IMR-90 (cell line): ENCODE measurements around the gene PPP3CA. TPM values are rescaled to one million over a fixed set of nuclear protein-coding genes. Genes with fewer than 3 reads are reported as not detected.

Experiments used
- ATAC-seq: fragments of 200-7000 bp; cut with Tn5 transposase; 2 replicates; pipeline ENCODE4 v1.9.1; 2020; ENCODE audit warnings: low read depth, mild to moderate bottlenecking, moderate library complexity
- BruUV-seq: library from RNA; stranded (reverse); fragments of 400-500 nt; replicated peaks from 2 replicates; lab custom pipeline; 2021; lab: Mats Ljungman, UMichigan
- CTCF ChIA-PET: fragments of 300-600 bp; formaldehyde crosslinking; extraction: SDS; loops from one replicate; lab custom pipeline; 2021; ENCODE audit warnings: antibody characterized with exemption; lab: Yijun Ruan, JAX
- POLR2A ChIA-PET: fragments of 300-600 bp; sonication (Branson Sonifier 250); formaldehyde crosslinking; loops from one replicate; lab custom pipeline; 2022; ENCODE audit warnings: antibody characterized with exemption; ENCODE audit not compliant: unreplicated experiment; lab: Charles Lee
- DNase-seq: peaks from one replicate; pipeline ENCODE4 v3.0.0; 2013
- H2AFZ ChIP-seq: replicated peaks from 2 replicates; pipeline ENCODE3; 2013; ENCODE audit warnings: low read length, mild to moderate bottlenecking; ENCODE audit not compliant: poor library complexity
- H2AK5ac ChIP-seq: 2 replicates; pipeline ENCODE4 v1.6.1; 2013; ENCODE audit warnings: low read depth, low read length, inconsistent platforms
- H2AK9ac ChIP-seq: replicated peaks from 2 replicates; pipeline ENCODE3; 2013; ENCODE audit warnings: mild to moderate bottlenecking, low read depth, low read length, moderate library complexity; ENCODE audit not compliant: poor library complexity
- H2BK120ac ChIP-seq: 2 replicates; pipeline ENCODE4 v1.6.1; 2013; ENCODE audit warnings: low read depth, low read length, inconsistent platforms
- H2BK15ac ChIP-seq: 3 replicates; pipeline ENCODE4 v1.6.1; 2013; ENCODE audit warnings: low read depth, low read length, inconsistent platforms
- H2BK20ac ChIP-seq: 2 replicates; pipeline ENCODE4 v1.6.1; 2013; ENCODE audit warnings: low read depth, mild to moderate bottlenecking, inconsistent platforms, low read length, moderate library complexity
- H2BK5ac ChIP-seq: 2 replicates; pipeline ENCODE4 v1.6.1; 2013; ENCODE audit warnings: mild to moderate bottlenecking, low read depth, low read length, inconsistent platforms; ENCODE audit not compliant: poor library complexity, severe bottlenecking
- H3K14ac ChIP-seq: replicated peaks from 2 replicates; pipeline ENCODE4 v1.6.1; 2013; ENCODE audit warnings: low read depth, low read length, inconsistent platforms
- H3K18ac ChIP-seq: 2 replicates; pipeline ENCODE4 v1.6.1; 2013; ENCODE audit warnings: low read depth, low read length, control low read depth
- H3K23ac ChIP-seq: 2 replicates; pipeline ENCODE4 v1.6.1; 2013; ENCODE audit warnings: low read depth, low read length, inconsistent platforms
- H3K27ac ChIP-seq: 2 replicates; pipeline ENCODE4 v1.5.1; 2013; ENCODE audit warnings: mild to moderate bottlenecking, control low read depth, low read length; ENCODE audit not compliant: insufficient read depth
- H3K27me3 ChIP-seq: 2 replicates; pipeline ENCODE4 v1.6.1; 2013; ENCODE audit warnings: low read length; ENCODE audit not compliant: control insufficient read depth, insufficient read depth
- H3K36me3 ChIP-seq: 2 replicates; pipeline ENCODE4 v1.6.1; 2013; ENCODE audit warnings: low read length, mixed read lengths; ENCODE audit not compliant: control insufficient read depth, insufficient read depth
- H3K4ac ChIP-seq: 2 replicates; pipeline ENCODE4 v1.6.1; 2013; ENCODE audit warnings: low read depth, low read length, inconsistent platforms
- H3K4me1 ChIP-seq: 2 replicates; pipeline ENCODE4 v1.6.1; 2013; ENCODE audit warnings: low read length, mixed read lengths; ENCODE audit not compliant: control insufficient read depth, insufficient read depth
- H3K4me2 ChIP-seq: 2 replicates; pipeline ENCODE4 v1.6.1; 2013; ENCODE audit warnings: low read depth, mild to moderate bottlenecking, control low read depth, low read length, moderate library complexity
- H3K4me3 ChIP-seq: 2 replicates; pipeline ENCODE4 v1.5.1; 2013; ENCODE audit warnings: low read depth, mild to moderate bottlenecking, control low read depth, low read length, moderate library complexity; ENCODE audit not compliant: insufficient read depth
- H3K56ac ChIP-seq: 2 replicates; pipeline ENCODE4 v1.6.1; 2013; ENCODE audit warnings: low read length, inconsistent platforms; ENCODE audit not compliant: insufficient read depth; ENCODE audit errors: extremely low read depth
- H3K79me1 ChIP-seq, 2 experiments: 2 replicates each; pipeline ENCODE4 v1.6.1; 2013; ENCODE audit warnings: low read length in 2 of 2, inconsistent platforms in 1 of 2, low read depth in 1 of 2
- H3K9ac ChIP-seq: 2 replicates; pipeline ENCODE4 v1.6.1; 2013; ENCODE audit warnings: low read depth, low read length, control low read depth
- H3K9me1 ChIP-seq: 2 replicates; pipeline ENCODE4 v1.6.1; 2013; ENCODE audit warnings: low read length, inconsistent platforms; ENCODE audit not compliant: insufficient read depth
- H3K9me3 ChIP-seq: 2 replicates; pipeline ENCODE4 v1.6.1; 2013; ENCODE audit warnings: low read length; ENCODE audit not compliant: control insufficient read depth, insufficient read depth
- H4K20me1 ChIP-seq: 2 replicates; pipeline ENCODE4 v1.6.1; 2013; ENCODE audit warnings: low read length, inconsistent platforms; ENCODE audit not compliant: insufficient read depth
- H4K5ac ChIP-seq: 2 replicates; pipeline ENCODE4 v1.6.1; 2013; ENCODE audit warnings: mild to moderate bottlenecking, low read depth, low read length, control low read depth
- H4K8ac ChIP-seq, 2 experiments: 2 replicates each; pipeline ENCODE4 v1.6.1; 2013; ENCODE audit warnings: low read depth in 2 of 2, low read length in 2 of 2, control low read depth in 1 of 2, inconsistent platforms in 1 of 2
- H4K91ac ChIP-seq: 2 replicates; pipeline ENCODE4 v1.6.1; 2013; ENCODE audit warnings: low read depth, low read length, inconsistent platforms; ENCODE audit not compliant: insufficient read depth
- BHLHE40 ChIP-seq: fragments of 150-350 bp; IDR thresholded peaks from 2 replicates; pipeline ENCODE4 v1.6.1; 2016; ENCODE audit warnings: mild to moderate bottlenecking, low read depth, low read length
- CEBPB ChIP-seq: IDR thresholded peaks from 2 replicates; pipeline ENCODE4 v1.6.1; 2012; ENCODE audit warnings: low read depth, low read length, improper control_type of control experiment
- CHD1 ChIP-seq: IDR thresholded peaks from 2 replicates; pipeline ENCODE4 v1.6.1; 2012; ENCODE audit warnings: low read depth, low read length, improper control_type of control experiment
- ELK1 ChIP-seq: fragments of 150-350 bp; IDR thresholded peaks from 2 replicates; pipeline ENCODE4 v1.6.1; 2016; ENCODE audit warnings: low read depth, mild to moderate bottlenecking, low read length, moderate library complexity, borderline replicate concordance
- FOS ChIP-seq: fragments of 150-350 bp; IDR thresholded peaks from 2 replicates; pipeline ENCODE4 v1.6.1; 2016; ENCODE audit warnings: low read depth, low read length
- MAFK ChIP-seq: IDR thresholded peaks from 2 replicates; pipeline ENCODE4 v1.6.1; 2012; ENCODE audit warnings: low read depth, low read length, improper control_type of control experiment
- MAZ ChIP-seq: IDR thresholded peaks from 2 replicates; pipeline ENCODE4 v1.6.1; 2012; ENCODE audit warnings: low read depth, mild to moderate bottlenecking, low read length, improper control_type of control experiment, moderate library complexity, borderline replicate concordance
- MXI1 ChIP-seq: IDR thresholded peaks from 2 replicates; pipeline ENCODE4 v1.6.1; 2012; ENCODE audit warnings: low read depth, mild to moderate bottlenecking, low read length, moderate library complexity, borderline replicate concordance
- NFE2L2 ChIP-seq: fragments of 150-350 bp; IDR thresholded peaks from 2 replicates; pipeline ENCODE4 v1.6.1; 2016; ENCODE audit warnings: low read depth, mild to moderate bottlenecking, low read length
- POLR2A ChIP-seq: IDR thresholded peaks from 2 replicates; pipeline ENCODE4 v1.6.1; 2012; ENCODE audit warnings: mild to moderate bottlenecking, low read depth, low read length
- RAD21 ChIP-seq: IDR thresholded peaks from 2 replicates; pipeline ENCODE4 v1.6.1; 2012; ENCODE audit warnings: low read length, improper control_type of control experiment
- RCOR1 ChIP-seq: IDR thresholded peaks from 2 replicates; pipeline ENCODE4 v1.6.1; 2012; ENCODE audit warnings: mild to moderate bottlenecking, low read length, improper control_type of control experiment; ENCODE audit not compliant: insufficient replicate concordance
- RFX5 ChIP-seq: IDR thresholded peaks from 2 replicates; pipeline ENCODE4 v1.8.0; 2012; ENCODE audit warnings: low read depth, mild to moderate bottlenecking, low read length, moderate library complexity
- SMC3 ChIP-seq: fragments of 150-350 bp; IDR thresholded peaks from 2 replicates; pipeline ENCODE4 v1.6.1; 2016; ENCODE audit warnings: low read depth, mild to moderate bottlenecking, antibody characterized with exemption, low read length, moderate library complexity
- USF2 ChIP-seq: fragments of 150-350 bp; IDR thresholded peaks from 2 replicates; pipeline ENCODE4 v1.6.1; 2017; ENCODE audit warnings: mild to moderate bottlenecking, antibody characterized with exemption, low read length, low read depth
- WGBS, 2 experiments: methylation state at CpG; one replicate each; pipeline versions ENCODE4 v1.1.5 to v1.1.7; 2013; ENCODE audit warnings: missing lambda C conversion rate in 2 of 2; ENCODE audit not compliant: insufficient read length in 1 of 2; ENCODE audit errors: extremely low coverage in 2 of 2; 5-methylcytosine and 5-hydroxymethylcytosine counted together
- dilution Hi-C: fragments of 300-500 bp; cut with HindIII; formaldehyde crosslinking; loops from one replicate; pipeline ENCODE4 v1.14.3; 2018; ENCODE audit warnings: low sequenced_read_pairs; ENCODE audit not compliant: unreplicated experiment
- in situ Hi-C: fragments of 300-500 bp; cut with MboI; formaldehyde crosslinking; loops from 3 replicates; pipeline ENCODE4 v1.14.3; 2019; ENCODE audit warnings: low sequenced_read_pairs, inconsistent platforms, mixed read lengths
- intact Hi-C: fragments of 100-400 bp; cut with micrococcal nuclease; formaldehyde crosslinking; loops from 2 replicates; pipeline ENCODE4 v1.10.0; 2022
- polyA plus RNA-seq, 3 experiments: library from polyadenylated mRNA; depleted of rRNA; stranded (reverse); fragments of >200 nt; gene quantifications; 2 replicates each; pipeline ENCODE4 v1.2.3, GENCODE V29; 2012; ENCODE audit warnings: low replicate concordance in 1 of 3
- total RNA-seq: library from RNA; depleted of rRNA; stranded (reverse); fragments of >200 nt; gene quantifications from 2 replicates; pipeline ENCODE4 v1.2.3, GENCODE V29; 2012
- TF ChIP-seq, protein P1 (sequence below): conservative IDR thresholded peaks from 2 replicates; pipeline ENCODE4 v1.5.1; 2012; ENCODE audit warnings: mild to moderate bottlenecking, low read depth, low read length, improper control_type of control experiment

PPP3CA gene
- total and polyA plus RNA-seq, 2 of the 4 experiments (the other 2 are of a cell fraction), result 14.5 to 48.6 TPM

- H3K4me1 ChIP-seq, result peaks cover 17% of the 10 kb centered on the region
- no peak overlapping the region for H3K56ac ChIP-seq
- no peak overlapping the region for H2BK20ac ChIP-seq
- no peak overlapping the region for H3K4me3 ChIP-seq
- H2BK120ac ChIP-seq, result no peak overlapping the region
- CTCF ChIA-PET, result no interaction called here
- no peak overlapping the region for H4K5ac ChIP-seq
- BruUV-seq, result no TSS peak
- no peak overlapping the region for H2AFZ ChIP-seq
- no peak for TF ChIP-seq CEBPB
- no peak for TF ChIP-seq SMC3
- no peak for TF ChIP-seq MAFK
- TF ChIP-seq, protein P1, sequence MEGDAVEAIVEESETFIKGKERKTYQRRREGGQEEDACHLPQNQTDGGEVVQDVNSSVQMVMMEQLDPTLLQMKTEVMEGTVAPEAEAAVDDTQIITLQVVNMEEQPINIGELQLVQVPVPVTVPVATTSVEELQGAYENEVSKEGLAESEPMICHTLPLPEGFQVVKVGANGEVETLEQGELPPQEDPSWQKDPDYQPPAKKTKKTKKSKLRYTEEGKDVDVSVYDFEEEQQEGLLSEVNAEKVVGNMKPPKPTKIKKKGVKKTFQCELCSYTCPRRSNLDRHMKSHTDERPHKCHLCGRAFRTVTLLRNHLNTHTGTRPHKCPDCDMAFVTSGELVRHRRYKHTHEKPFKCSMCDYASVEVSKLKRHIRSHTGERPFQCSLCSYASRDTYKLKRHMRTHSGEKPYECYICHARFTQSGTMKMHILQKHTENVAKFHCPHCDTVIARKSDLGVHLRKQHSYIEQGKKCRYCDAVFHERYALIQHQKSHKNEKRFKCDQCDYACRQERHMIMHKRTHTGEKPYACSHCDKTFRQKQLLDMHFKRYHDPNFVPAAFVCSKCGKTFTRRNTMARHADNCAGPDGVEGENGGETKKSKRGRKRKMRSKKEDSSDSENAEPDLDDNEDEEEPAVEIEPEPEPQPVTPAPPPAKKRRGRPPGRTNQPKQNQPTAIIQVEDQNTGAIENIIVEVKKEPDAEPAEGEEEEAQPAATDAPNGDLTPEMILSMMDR, result no peak
- TF ChIP-seq POLR2A, result no peak
- no peak for TF ChIP-seq FOS
- TF ChIP-seq MAZ, result no peak
- no peak for TF ChIP-seq USF2
- TF ChIP-seq NFE2L2, result no peak
- no peak for TF ChIP-seq ELK1
- no peak for TF ChIP-seq MXI1
- TF ChIP-seq RCOR1, result no peak
- no peak for TF ChIP-seq BHLHE40
- no peak for TF ChIP-seq RAD21
- TF ChIP-seq CHD1, result no peak
- no peak for TF ChIP-seq RFX5
- no peak overlapping the region for H3K23ac ChIP-seq
- H3K79me1 ChIP-seq, result no peaks in the 10 kb centered on the region
- no peaks in the 10 kb centered on the region for H3K9me3 ChIP-seq
- no peaks in the 10 kb centered on the region for H3K36me3 ChIP-seq
- peaks cover 2% of the 10 kb centered on the region; the same call in 1 of the 2 replicates for H3K9me1 ChIP-seq
- H4K91ac ChIP-seq, result no peak overlapping the region
- H3K27ac ChIP-seq, result no peak overlapping the region
- H4K8ac ChIP-seq, result no peak overlapping the region
- H3K4ac ChIP-seq, result no peak overlapping the region
- no peak overlapping the region for H3K14ac ChIP-seq
- intact Hi-C loops (no loop called here), dilution Hi-C loops (no loop called here), in situ Hi-C loops (no loop called here)
- H2AK5ac ChIP-seq, result no peak overlapping the region
- no peak overlapping the region for H2BK5ac ChIP-seq
- ATAC-seq (no peak), DNase-seq (no peak)
- H2AK9ac ChIP-seq, result no peak overlapping the region
- POLR2A ChIA-PET, result no interaction called here
- H3K18ac ChIP-seq, result no peak overlapping the region
- no peak overlapping the region for H2BK15ac ChIP-seq
- H4K20me1 ChIP-seq, result no peaks in the 10 kb centered on the region
- no CpG with 5 or more reads among the region's 4 CpGs for WGBS, 2 experiments
- no peaks in the 10 kb centered on the region for H3K27me3 ChIP-seq
- no peak overlapping the region for H3K4me2 ChIP-seq
- no peak overlapping the region for H3K9ac ChIP-seq
Measured at GRCh38 chr4:101019313-101019712, 328.0 kb downstream of the PPP3CA start.
